HG02884 (cell line): Measurements from ENCODE around the gene SDS.

ENCODE experiments used
- ATAC-seq: cut with Tn5 transposase; IDR thresholded peaks from one replicate; pipeline ENCODE4 v1.9.1; 2021; ENCODE audit warnings: mild to moderate bottlenecking, moderate library complexity; ENCODE audit not compliant: unreplicated experiment

SDS gene

GRCh38 chr12:113425960-113426453, 22.3 kb upstream of the SDS start:
- no peak for ATAC-seq

- no peak for ATAC-seq
Observed at GRCh38 chr12:113424915-113425823, 21.5 kb upstream of the SDS start.

GRCh38 chr12:113424456-113424855, 20.8 kb upstream of the SDS start:
- no peak for ATAC-seq

- no peak for ATAC-seq
Observed at GRCh38 chr12:113422886-113423669, 19.4 kb upstream of the SDS start.

- peak; percentile 77 for ATAC-seq
Observed at GRCh38 chr12:113422030-113422885, 18.6 kb upstream of the SDS start, which contains the start of gene SDSL. Gene SDSL (plus strand): TSS chr12:113422380. CDS start chr12:113427983, 5,603 bp downstream.

- no peak for ATAC-seq
Observed at GRCh38 chr12:113420996-113421595, 17.4 kb upstream of the SDS start.

- ATAC-seq: no peak
Observed at GRCh38 chr12:113418213-113418879, 14.7 kb upstream of the SDS start.

GRCh38 chr12:113416091-113416754, 12.5 kb upstream of the SDS start:
- ATAC-seq: no peak

- ATAC-seq: no peak
Observed at GRCh38 chr12:113414519-113415038, 10.9 kb upstream of the SDS start.

- no peak for ATAC-seq
Observed at GRCh38 chr12:113413488-113413939, 9.8 kb upstream of the SDS start.

- ATAC-seq: no peak
Observed at GRCh38 chr12:113409462-113410124, 5.9 kb upstream of the SDS start.

- no peak for ATAC-seq
Observed at GRCh38 chr12:113408756-113409298, 5.1 kb upstream of the SDS start.

- no peak for ATAC-seq
Observed at GRCh38 chr12:113407931-113408600, 4.4 kb upstream of the SDS start.

- no peak for ATAC-seq
Observed at GRCh38 chr12:113405694-113406093, 2.0 kb upstream of the SDS start.

- ATAC-seq: no peak
Observed at GRCh38 chr12:113402586-113403260, 964 bp downstream of the SDS start.

GRCh38 chr12:113401066-113402000, 2.4 kb downstream of the SDS start:
- ATAC-seq: no peak
